Neural cell (in vitro differentiated cells): ENCODE measurements around the gene SH3GL2. TPM values are rescaled to one million over a fixed set of nuclear protein-coding genes. Genes with fewer than 3 reads are reported as not detected.

Source experiments
- H2AFZ ChIP-seq: fragments of 200-600, 300-800 bp; sonication (generic), shearing (Covaris generic); 2 replicates; pipeline ENCODE4 v1.6.0; 2014; ENCODE audit warnings: low read depth, mild to moderate bottlenecking, antibody characterized with exemption, low read length, moderate library complexity
- H3F3A ChIP-seq: fragments of 200-600 bp; shearing (Covaris generic); 2 replicates; pipeline ENCODE4 v1.6.1; 2016; ENCODE audit warnings: mild to moderate bottlenecking, moderate library complexity, mixed read lengths, antibody characterized with exemption, low read length; ENCODE audit not compliant: insufficient read depth, poor library complexity, severe bottlenecking
- H3K27ac ChIP-seq: fragments of 200-600, 300-800 bp; sonication (generic), shearing (Covaris generic); 2 replicates; pipeline ENCODE4 v1.5.1; 2014; ENCODE audit warnings: mild to moderate bottlenecking, low read length, moderate library complexity
- H3K27me3 ChIP-seq: fragments of 300-800, 200-600 bp; sonication (generic), shearing (Covaris generic); 2 replicates; pipeline ENCODE4 v1.6.0; 2014; ENCODE audit warnings: mild to moderate bottlenecking, low read depth, low read length, moderate library complexity; ENCODE audit not compliant: insufficient read depth
- H3K36me3 ChIP-seq: fragments of 300-800, 200-600 bp; sonication (generic), shearing (Covaris generic); 2 replicates; pipeline ENCODE4 v1.5.1; 2014; ENCODE audit warnings: mild to moderate bottlenecking, antibody characterized with exemption, low read length, moderate library complexity; ENCODE audit not compliant: insufficient read depth
- H3K4me2 ChIP-seq: fragments of 300-800, 200-600 bp; sonication (generic), shearing (Covaris generic); 2 replicates; pipeline ENCODE4 v1.6.0; 2014; ENCODE audit warnings: mild to moderate bottlenecking, low read length
- H3K4me3 ChIP-seq: fragments of 300-800, 200-600 bp; sonication (generic), shearing (Covaris generic); 2 replicates; pipeline ENCODE4 v1.5.1; 2014; ENCODE audit warnings: mild to moderate bottlenecking, low read length, moderate library complexity
- H3K79me2 ChIP-seq: fragments of 200-600 bp; shearing (Covaris generic); replicated peaks from 2 replicates; pipeline ENCODE4 v1.6.0; 2014; ENCODE audit warnings: mild to moderate bottlenecking, low read length, moderate library complexity; ENCODE audit not compliant: insufficient read depth
- H3K9ac ChIP-seq: fragments of 300-800, 200-600 bp; sonication (generic), shearing (Covaris generic); 2 replicates; pipeline ENCODE4 v1.6.1; 2016; ENCODE audit warnings: mild to moderate bottlenecking, low read length, mixed read lengths
- H3K9me2 ChIP-seq: fragments of 200-600 bp; shearing (Covaris generic); 2 replicates; pipeline ENCODE4 v1.6.1; 2016; ENCODE audit warnings: mild to moderate bottlenecking, low read length, mixed read lengths; ENCODE audit not compliant: insufficient read depth
- H3K9me3 ChIP-seq: fragments of 200-600, 300-800 bp; sonication (generic), shearing (Covaris generic); 2 replicates; pipeline ENCODE4 v1.6.1; 2016; ENCODE audit warnings: mild to moderate bottlenecking, mixed run types, low read length, moderate library complexity, mixed read lengths
- H4K20me1 ChIP-seq: fragments of 200-600 bp; shearing (Covaris generic); 2 replicates; pipeline ENCODE4 v1.6.1; 2016; ENCODE audit warnings: mild to moderate bottlenecking, mixed run types; ENCODE audit not compliant: insufficient read depth
- CTCF ChIP-seq: fragments of 450-650 bp; IDR thresholded peaks from 2 replicates; pipeline ENCODE4 v1.5.1; 2014; ENCODE audit warnings: antibody characterized with exemption, mild to moderate bottlenecking, moderate library complexity; ENCODE audit not compliant: poor library complexity, severe bottlenecking
- EP300 ChIP-seq: fragments of 450-650 bp; conservative IDR thresholded peaks from 2 replicates; pipeline ENCODE4 v1.6.1; 2014; ENCODE audit warnings: antibody characterized with exemption, mild to moderate bottlenecking, moderate library complexity; ENCODE audit not compliant: poor library complexity, severe bottlenecking
- EZH2 ChIP-seq: fragments of 200-600, 300-800 bp; shearing (Covaris generic), sonication (generic); IDR thresholded peaks from 2 replicates; pipeline ENCODE4 v1.6.1; 2014; ENCODE audit warnings: antibody characterized with exemption, low read length, borderline replicate concordance, mild to moderate bottlenecking; ENCODE audit not compliant: insufficient read depth, poor library complexity, severe bottlenecking
- MXI1 ChIP-seq: fragments of 450-650 bp; conservative IDR thresholded peaks from 2 replicates; pipeline ENCODE4 v1.6.1; 2014; ENCODE audit warnings: antibody characterized with exemption, mild to moderate bottlenecking; ENCODE audit not compliant: poor library complexity, severe bottlenecking
- POLR2AphosphoS5 ChIP-seq: IDR thresholded peaks from 2 replicates; pipeline ENCODE4 v1.6.1; 2012
- RAD21 ChIP-seq: fragments of 450-650 bp; conservative IDR thresholded peaks from 2 replicates; pipeline ENCODE4 v1.6.1; 2014; ENCODE audit warnings: antibody characterized with exemption, mild to moderate bottlenecking, moderate library complexity
- REST ChIP-seq: IDR thresholded peaks from 2 replicates; pipeline ENCODE4 v1.6.1; 2012; ENCODE audit warnings: borderline replicate concordance
- SMC3 ChIP-seq: fragments of 450-650 bp; conservative IDR thresholded peaks from 2 replicates; pipeline ENCODE4 v1.6.1; 2014; ENCODE audit warnings: antibody characterized with exemption, mild to moderate bottlenecking, moderate library complexity; ENCODE audit not compliant: poor library complexity
- TAF1 ChIP-seq: IDR thresholded peaks from 2 replicates; pipeline ENCODE4 v1.6.1; 2012; ENCODE audit warnings: low read depth
- polyA plus RNA-seq: library from polyadenylated mRNA; depleted of rRNA; stranded (reverse); fragments of >200 nt; gene quantifications from 2 replicates; pipeline ENCODE4 v1.2.3, GENCODE V29; 2014

SH3GL2 gene
- polyA plus RNA-seq, 1 donor from 2014 or later = 13.5 TPM

- H3K79me2 ChIP-seq = no peaks in the 10 kb centered on the region
- H3K4me2 ChIP-seq = no peak overlapping the region
- H3K27me3 ChIP-seq = no peaks in the 10 kb centered on the region
- H3K4me3 ChIP-seq = no peak overlapping the region
- H3K9me3 ChIP-seq = no peaks in the 10 kb centered on the region
- H3F3A ChIP-seq = no peaks in the 10 kb centered on the region
- H3K27ac ChIP-seq = no peak overlapping the region
- no peak overlapping the region for H2AFZ ChIP-seq
- H4K20me1 ChIP-seq = no peaks in the 10 kb centered on the region
- no peaks in the 10 kb centered on the region for H3K36me3 ChIP-seq
- TF ChIP-seq EP300 (no peak), CTCF (no peak), REST (no peak)
- no peak overlapping the region for H3K9ac ChIP-seq
- H3K9me2 ChIP-seq = no peaks in the 10 kb centered on the region
Measured at GRCh38 chr9:17653947-17654465, 75.1 kb downstream of the SH3GL2 start.

GRCh38 chr9:17656889-17657288 is 78.0 kb downstream of the SH3GL2 start:
- Histone ChIP-seq H3K9me2 (no peaks in the 10 kb centered on the region), H3K9ac (no peak overlapping the region), H3K4me2 (no peak overlapping the region), H2AFZ (no peak overlapping the region), H3K4me3 (no peak overlapping the region), H3K27me3 (no peaks in the 10 kb centered on the region), H3K79me2 (no peaks in the 10 kb centered on the region), H4K20me1 (no peaks in the 10 kb centered on the region), H3F3A (no peaks in the 10 kb centered on the region), H3K9me3 (no peaks in the 10 kb centered on the region), H3K36me3 (no peaks in the 10 kb centered on the region), H3K27ac (no peak overlapping the region)
- no peak for TF ChIP-seq RAD21
- no peak for TF ChIP-seq REST
- TF ChIP-seq EP300 = no peak
- no peak for TF ChIP-seq SMC3
- TF ChIP-seq POLR2AphosphoS5 = no peak
- TF ChIP-seq CTCF = no peak
- no peak for TF ChIP-seq TAF1
- TF ChIP-seq MXI1 = no peak
- TF ChIP-seq EZH2 = no peak
